Progenitor cell of endocrine pancreas (in vitro differentiated cells): ENCODE measurements around the gene NDUFB3. TPM values are rescaled to one million over a fixed set of nuclear protein-coding genes. Genes with fewer than 3 reads are reported as not detected.
A peak's percentile ranks its signal among the peaks of the same experiment; 100 is the strongest.

Experiments used
- DNase-seq: peaks from one replicate; pipeline ENCODE4 v3.0.0; 2021; ENCODE audit warnings: low spot score; ENCODE audit not compliant: unreplicated experiment
- H3K27ac Mint-ChIP-seq: 2 replicates; pipeline ENCODE4 v1.8.0; 2021; ENCODE audit warnings: mild to moderate bottlenecking, moderate library complexity, mixed read lengths
- H3K27me3 Mint-ChIP-seq: 2 replicates; pipeline ENCODE4 v1.8.0; 2021; ENCODE audit warnings: mixed read lengths
- H3K36me3 Mint-ChIP-seq: 2 replicates; pipeline ENCODE4 v1.8.0; 2022; ENCODE audit warnings: mixed read lengths; ENCODE audit not compliant: insufficient read depth
- H3K4me1 Mint-ChIP-seq: 2 replicates; pipeline ENCODE4 v1.8.0; 2021; ENCODE audit warnings: low read depth, mixed read lengths
- H3K4me3 Mint-ChIP-seq: 2 replicates; pipeline ENCODE4 v1.8.0; 2021; ENCODE audit warnings: low read depth, mild to moderate bottlenecking, moderate library complexity, mixed read lengths
- H3K9me3 Mint-ChIP-seq: 2 replicates; pipeline ENCODE4 v1.8.0; 2021; ENCODE audit warnings: low read depth, mixed read lengths
- total RNA-seq: library from RNA; stranded (reverse); gene quantifications from 2 replicates; pipeline ENCODE4 v1.2.1, GENCODE V29; 2021
- TF ChIP-seq, protein P1 (sequence below): fragments of 200-600 bp; sonication (generic); IDR thresholded peaks from one replicate; pipeline ENCODE4 v1.5.0; 2021; ENCODE audit warnings: antibody characterized with exemption, mild to moderate bottlenecking; ENCODE audit not compliant: unreplicated experiment

NDUFB3 gene
- total RNA-seq, 1 donor from 2014 or later = 75.7 TPM

DNA sequence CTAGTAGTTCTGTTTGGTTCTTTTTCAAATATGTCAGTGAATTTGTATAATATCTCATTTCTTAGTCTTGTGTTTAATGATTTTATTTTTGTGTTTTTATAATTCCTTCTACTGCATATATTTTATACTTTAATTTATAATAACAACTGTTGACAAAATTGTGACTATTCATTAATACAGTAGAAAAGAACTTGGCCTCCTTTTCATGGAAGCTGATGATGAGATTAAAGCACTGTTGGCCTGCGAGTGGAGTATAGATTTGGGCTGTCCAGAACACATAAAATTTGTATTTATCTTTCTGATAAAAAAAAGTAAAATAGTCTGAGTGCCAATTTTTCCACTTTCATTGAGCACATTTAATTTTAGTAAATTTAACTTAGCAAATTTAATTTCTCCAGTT is 56.2 kb downstream of the NDUFB3 start:
- peaks cover 49% of the 10 kb centered on the region for H3K4me1 Mint-ChIP-seq
- no peaks in the 10 kb centered on the region for H3K27me3 Mint-ChIP-seq

DNA sequence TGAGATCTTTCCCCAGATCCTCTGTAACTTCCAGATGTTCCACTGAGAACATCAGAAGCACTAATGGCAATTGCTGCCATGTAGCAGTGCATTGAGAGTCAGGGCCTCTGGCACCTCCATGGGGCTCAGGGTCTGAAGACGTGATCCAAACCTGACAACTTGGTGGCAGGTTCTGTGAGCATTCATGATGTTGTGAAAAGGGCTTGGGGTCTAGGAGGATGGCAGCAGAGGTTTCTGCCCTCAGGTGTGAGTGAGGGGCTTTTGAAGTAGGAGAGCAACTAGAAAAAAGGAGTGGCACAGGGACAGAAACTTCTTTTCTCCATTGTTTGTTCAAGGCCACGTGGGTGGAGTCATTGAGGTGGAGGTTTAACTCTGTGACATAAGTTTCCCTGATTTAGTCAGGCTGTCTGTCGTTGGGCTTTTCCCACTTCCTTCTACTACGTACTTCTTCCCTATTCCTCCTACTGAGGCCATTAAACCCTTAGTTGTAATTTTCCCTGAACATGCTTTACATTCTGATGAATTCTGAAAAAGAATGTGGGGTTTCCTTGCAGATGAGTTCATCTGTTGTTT is 57.2 kb downstream of the NDUFB3 start:
- H3K36me3 Mint-ChIP-seq = peaks cover 11% of the 10 kb centered on the region
- H3K9me3 Mint-ChIP-seq = no peaks in the 10 kb centered on the region
- H3K4me1 Mint-ChIP-seq = peaks cover 39% of the 10 kb centered on the region
- no peak for DNase-seq
- H3K27me3 Mint-ChIP-seq = no peaks in the 10 kb centered on the region
- no peak overlapping the region for H3K4me3 Mint-ChIP-seq
- TF ChIP-seq, protein P1, sequence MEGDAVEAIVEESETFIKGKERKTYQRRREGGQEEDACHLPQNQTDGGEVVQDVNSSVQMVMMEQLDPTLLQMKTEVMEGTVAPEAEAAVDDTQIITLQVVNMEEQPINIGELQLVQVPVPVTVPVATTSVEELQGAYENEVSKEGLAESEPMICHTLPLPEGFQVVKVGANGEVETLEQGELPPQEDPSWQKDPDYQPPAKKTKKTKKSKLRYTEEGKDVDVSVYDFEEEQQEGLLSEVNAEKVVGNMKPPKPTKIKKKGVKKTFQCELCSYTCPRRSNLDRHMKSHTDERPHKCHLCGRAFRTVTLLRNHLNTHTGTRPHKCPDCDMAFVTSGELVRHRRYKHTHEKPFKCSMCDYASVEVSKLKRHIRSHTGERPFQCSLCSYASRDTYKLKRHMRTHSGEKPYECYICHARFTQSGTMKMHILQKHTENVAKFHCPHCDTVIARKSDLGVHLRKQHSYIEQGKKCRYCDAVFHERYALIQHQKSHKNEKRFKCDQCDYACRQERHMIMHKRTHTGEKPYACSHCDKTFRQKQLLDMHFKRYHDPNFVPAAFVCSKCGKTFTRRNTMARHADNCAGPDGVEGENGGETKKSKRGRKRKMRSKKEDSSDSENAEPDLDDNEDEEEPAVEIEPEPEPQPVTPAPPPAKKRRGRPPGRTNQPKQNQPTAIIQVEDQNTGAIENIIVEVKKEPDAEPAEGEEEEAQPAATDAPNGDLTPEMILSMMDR = no peak
- peak overlapping the region; percentile 14 for H3K27ac Mint-ChIP-seq

More for the DNA sequence above, 56.2 kb downstream of the NDUFB3 start:
- Mint-ChIP-seq H3K4me3 (no peak overlapping the region), H3K9me3 (no peaks in the 10 kb centered on the region), H3K27ac (no peak overlapping the region), H3K36me3 (peaks cover 6% of the 10 kb centered on the region)
- TF ChIP-seq, protein P1 = no peak
- no peak for DNase-seq

DNA sequence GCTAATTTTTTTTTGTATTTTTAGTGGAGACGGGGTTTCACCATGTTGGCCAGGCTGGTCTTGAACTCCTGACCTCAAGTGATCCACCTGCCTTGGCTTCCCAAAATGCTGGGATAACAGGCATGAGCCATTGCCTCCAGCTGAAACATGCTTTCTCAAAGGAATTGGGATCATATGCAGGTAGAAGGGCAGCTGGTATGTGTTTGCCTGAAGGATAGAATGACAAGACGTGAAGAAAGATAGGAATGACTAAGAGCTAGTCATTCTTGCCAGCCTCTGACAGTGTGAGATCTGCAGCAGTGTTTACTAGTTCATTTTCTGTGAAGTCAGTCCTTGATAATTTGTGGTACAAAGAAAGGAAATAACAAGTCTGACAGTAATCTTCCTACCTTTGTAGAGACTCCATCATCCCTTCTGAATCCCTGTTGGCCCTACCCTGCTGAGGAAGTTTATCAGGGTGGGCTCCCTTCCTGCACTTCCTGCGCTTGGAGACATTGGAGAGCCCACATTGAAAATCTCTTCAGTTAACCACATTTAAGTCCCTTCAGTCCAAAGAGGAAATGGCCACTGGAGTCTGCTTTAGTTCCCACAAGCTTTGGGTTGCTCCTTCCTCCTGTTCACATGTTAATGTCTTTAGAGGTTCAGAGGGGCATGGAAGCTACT is 58.9 kb downstream of the NDUFB3 start:
- TF ChIP-seq, protein P1 = no peak
- H3K27ac Mint-ChIP-seq = no peak overlapping the region
- H3K27me3 Mint-ChIP-seq = no peaks in the 10 kb centered on the region
- DNase-seq = no peak
- H3K36me3 Mint-ChIP-seq = peaks cover 14% of the 10 kb centered on the region
- H3K4me1 Mint-ChIP-seq = peaks cover 24% of the 10 kb centered on the region
- no peaks in the 10 kb centered on the region for H3K9me3 Mint-ChIP-seq
- no peak overlapping the region for H3K4me3 Mint-ChIP-seq

DNA sequence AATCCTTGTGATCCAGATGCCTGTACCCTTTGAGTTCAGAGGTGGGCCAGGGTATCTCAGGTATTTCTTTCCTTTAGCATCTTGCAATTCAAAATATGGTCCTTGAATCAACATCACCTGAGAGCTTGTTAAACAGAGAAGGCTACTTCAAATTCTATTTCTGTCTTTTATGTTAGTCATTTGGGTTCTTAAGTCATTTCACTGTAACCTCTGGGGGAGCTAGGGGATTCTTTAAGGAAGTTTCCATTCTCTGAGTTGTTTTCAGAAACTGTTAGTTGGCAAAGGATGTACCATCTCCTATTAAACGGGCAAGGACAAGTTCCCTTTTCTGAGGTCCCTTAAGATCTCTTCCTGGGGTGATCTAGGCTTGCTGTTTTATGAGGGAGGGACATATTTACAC is 60.7 kb downstream of the NDUFB3 start:
- no peaks in the 10 kb centered on the region for H3K9me3 Mint-ChIP-seq

More for the DNA sequence above, 60.7 kb downstream of the NDUFB3 start:
- Mint-ChIP-seq H3K27ac (no peak overlapping the region), H3K27me3 (no peaks in the 10 kb centered on the region), H3K4me3 (no peak overlapping the region), H3K4me1 (peaks cover 8% of the 10 kb centered on the region), H3K36me3 (peaks cover 20% of the 10 kb centered on the region)
- TF ChIP-seq, protein P1 = no peak
- no peak for DNase-seq

Other genes with a start within 250 kb of the NDUFB3 start
- 128 and 129 TPM in 2 replicates for gene CLK1, start 207.3 kb upstream of the NDUFB3 start, total RNA-seq
- gene PPIL3, start 182.9 kb upstream of the NDUFB3 start, total RNA-seq = 65.1 and 71.8 TPM in 2 replicates
- gene NIF3L1, start 182.6 kb upstream of the NDUFB3 start, total RNA-seq = 27.1 and 27.5 TPM in 2 replicates
- gene ORC2, start 108.3 kb upstream of the NDUFB3 start, total RNA-seq = 39.5 and 45.3 TPM in 2 replicates
- 23.8 and 25.7 TPM in 2 replicates for gene HYCC2, start 330 bp upstream of the NDUFB3 start, total RNA-seq
- 46.1 and 50.0 TPM in 2 replicates for gene CFLAR, start 44.2 kb downstream of the NDUFB3 start, total RNA-seq
- gene CASP10, start 111.1 kb downstream of the NDUFB3 start, total RNA-seq = 9.0 and 9.9 TPM in 2 replicates
- 2.8 and 5.0 TPM in 2 replicates for gene CASP8, start 188.5 kb downstream of the NDUFB3 start, total RNA-seq